OCI-LY1 (cell line): ENCODE data around the gene TMEM204.

Source experiments
- EZH2 ChIP-seq: fragments of 200-600 bp; sonication (generic), shearing (Covaris generic); IDR thresholded peaks from 2 replicates; pipeline ENCODE4 v1.8.0; 2017; ENCODE audit warnings: borderline replicate concordance, mixed run types, mild to moderate bottlenecking, antibody characterized with exemption, low read length, moderate library complexity, mixed read lengths
- TF ChIP-seq, protein P1 (sequence below): fragments of 200-600 bp; sonication (generic), shearing (Covaris generic); IDR thresholded peaks from 2 replicates; pipeline ENCODE4 v1.5.1; 2017; ENCODE audit warnings: mild to moderate bottlenecking, antibody characterized with exemption, low read length, moderate library complexity, mixed read lengths

GRCh38 chr16:1573301-1573700 lies 39.8 kb downstream of the TMEM204 start:
- TF ChIP-seq, protein P1, sequence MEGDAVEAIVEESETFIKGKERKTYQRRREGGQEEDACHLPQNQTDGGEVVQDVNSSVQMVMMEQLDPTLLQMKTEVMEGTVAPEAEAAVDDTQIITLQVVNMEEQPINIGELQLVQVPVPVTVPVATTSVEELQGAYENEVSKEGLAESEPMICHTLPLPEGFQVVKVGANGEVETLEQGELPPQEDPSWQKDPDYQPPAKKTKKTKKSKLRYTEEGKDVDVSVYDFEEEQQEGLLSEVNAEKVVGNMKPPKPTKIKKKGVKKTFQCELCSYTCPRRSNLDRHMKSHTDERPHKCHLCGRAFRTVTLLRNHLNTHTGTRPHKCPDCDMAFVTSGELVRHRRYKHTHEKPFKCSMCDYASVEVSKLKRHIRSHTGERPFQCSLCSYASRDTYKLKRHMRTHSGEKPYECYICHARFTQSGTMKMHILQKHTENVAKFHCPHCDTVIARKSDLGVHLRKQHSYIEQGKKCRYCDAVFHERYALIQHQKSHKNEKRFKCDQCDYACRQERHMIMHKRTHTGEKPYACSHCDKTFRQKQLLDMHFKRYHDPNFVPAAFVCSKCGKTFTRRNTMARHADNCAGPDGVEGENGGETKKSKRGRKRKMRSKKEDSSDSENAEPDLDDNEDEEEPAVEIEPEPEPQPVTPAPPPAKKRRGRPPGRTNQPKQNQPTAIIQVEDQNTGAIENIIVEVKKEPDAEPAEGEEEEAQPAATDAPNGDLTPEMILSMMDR, result no peak
- no peak for TF ChIP-seq EZH2
